HG03354 (cell line): Measurements from ENCODE around the gene EXOC3L4.
"Not testable (repeated sequence)": the region's sequence is repeated elsewhere in the genome, so short reads cannot be mapped to it uniquely, and the experiment has no call there.

Experiments
- ATAC-seq: cut with Tn5 transposase; IDR thresholded peaks from one replicate; pipeline ENCODE4 v1.9.1; 2021; ENCODE audit warnings: mild to moderate bottlenecking; ENCODE audit not compliant: unreplicated experiment, poor library complexity, severe bottlenecking

EXOC3L4 gene

DNA sequence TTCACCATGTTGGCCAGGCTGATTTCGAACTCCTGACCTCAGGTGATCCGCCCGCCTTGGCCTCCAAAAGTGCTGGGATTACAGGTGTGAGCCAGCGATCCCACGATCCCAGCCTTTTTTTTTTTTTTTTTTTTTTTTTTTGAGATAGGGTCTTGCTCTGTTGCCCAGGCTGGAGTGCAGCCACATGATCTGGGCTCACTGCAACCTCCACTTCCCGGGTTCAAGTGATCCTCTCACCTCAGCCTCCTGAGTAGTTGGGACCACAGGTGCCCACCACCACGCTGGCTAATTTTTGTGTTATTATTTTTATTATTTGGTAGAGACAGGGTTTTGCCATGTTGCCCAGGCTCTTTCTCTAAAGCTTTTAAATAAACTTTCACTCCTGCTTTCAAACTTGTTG lies 23.0 kb downstream of the EXOC3L4 start:
- ATAC-seq: not testable (repeated sequence)

DNA sequence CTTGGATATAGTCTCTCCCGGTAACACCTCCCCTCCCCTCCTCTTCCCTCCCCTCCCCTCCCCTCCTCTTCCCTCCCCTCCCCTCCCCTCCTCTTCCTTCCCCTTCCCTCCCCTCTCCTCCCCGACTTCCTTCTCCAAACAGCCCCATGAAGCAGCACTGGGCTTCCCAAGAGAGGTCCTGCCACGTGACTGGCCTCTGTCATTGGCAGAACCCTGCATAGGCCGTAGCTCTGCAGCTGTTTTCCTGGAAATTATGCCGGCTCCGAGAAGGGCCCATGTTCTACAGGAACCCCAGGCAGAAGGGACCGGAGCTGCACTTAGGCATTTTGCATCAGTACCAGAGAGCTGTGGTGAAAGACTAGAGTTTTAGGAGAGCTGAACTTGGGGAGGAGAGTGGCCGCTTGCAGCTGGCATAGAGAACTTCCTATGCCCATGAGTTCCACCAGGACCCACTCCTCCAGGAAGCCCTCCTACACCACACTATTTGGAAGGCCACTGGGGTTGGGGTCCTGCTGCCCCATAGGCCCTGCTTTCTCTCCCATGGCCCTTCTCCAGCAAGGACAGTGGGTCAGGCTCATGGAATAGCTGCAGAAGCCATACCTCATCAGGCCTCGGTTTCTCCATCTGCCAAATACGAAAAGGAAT lies 23.6 kb downstream of the EXOC3L4 start:
- no peak for ATAC-seq

DNA sequence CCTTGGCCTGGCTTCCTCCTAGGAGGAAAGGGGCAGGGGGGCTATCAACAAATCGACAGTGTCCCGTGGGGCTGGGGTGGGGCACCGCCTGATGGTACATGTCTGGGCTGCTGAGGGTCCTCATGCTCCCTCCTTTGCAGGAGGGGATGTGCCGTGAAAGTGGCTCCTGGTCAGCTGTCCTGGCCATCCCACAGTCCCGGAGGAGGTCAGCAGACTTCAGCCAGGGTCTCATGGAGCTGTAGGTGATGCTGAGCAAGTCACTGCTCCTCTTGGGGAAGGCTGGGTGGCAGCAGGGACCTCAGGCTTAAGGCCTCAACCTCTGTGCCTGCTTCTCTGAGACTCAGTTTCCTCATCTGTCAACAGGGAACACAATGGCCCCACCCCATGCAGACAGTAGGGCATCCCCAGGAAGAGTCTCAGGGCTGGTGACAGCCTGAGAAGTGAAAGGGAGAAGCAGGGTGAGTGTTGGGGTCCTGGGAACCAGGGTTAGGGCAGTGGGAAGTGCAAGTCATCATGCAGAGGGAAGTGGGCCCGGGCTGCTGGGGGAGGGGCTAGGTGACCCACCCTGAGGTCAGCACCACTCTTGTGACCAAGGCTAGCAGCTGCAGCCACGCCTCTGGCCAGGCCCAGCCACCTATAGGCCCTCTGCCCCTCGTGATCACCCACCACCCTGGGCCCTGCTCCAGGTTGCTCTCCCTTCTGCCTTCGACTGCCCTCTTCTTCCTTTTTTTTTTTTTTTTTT lies 24.3 kb downstream of the EXOC3L4 start:
- no peak for ATAC-seq

DNA sequence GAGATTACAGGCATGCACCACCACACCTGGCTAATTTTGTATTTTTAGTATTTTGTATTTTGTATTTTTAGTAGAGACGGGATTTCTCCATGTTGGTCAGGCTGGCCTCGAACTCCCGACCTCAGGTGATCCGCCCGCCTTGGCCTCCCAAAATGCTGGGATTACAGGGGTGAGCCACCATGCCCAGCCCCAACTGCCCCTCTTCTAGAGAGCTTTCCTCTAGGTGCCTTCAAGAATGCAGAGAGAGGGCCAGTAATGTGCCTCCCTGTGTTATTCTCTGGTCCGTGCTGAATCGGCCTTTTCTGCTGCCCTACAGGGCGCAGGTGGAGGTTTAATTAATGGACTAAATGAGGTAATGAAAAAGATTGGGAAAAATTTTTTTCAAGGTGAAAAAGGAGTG lies 25.0 kb downstream of the EXOC3L4 start:
- not testable (repeated sequence) for ATAC-seq

DNA sequence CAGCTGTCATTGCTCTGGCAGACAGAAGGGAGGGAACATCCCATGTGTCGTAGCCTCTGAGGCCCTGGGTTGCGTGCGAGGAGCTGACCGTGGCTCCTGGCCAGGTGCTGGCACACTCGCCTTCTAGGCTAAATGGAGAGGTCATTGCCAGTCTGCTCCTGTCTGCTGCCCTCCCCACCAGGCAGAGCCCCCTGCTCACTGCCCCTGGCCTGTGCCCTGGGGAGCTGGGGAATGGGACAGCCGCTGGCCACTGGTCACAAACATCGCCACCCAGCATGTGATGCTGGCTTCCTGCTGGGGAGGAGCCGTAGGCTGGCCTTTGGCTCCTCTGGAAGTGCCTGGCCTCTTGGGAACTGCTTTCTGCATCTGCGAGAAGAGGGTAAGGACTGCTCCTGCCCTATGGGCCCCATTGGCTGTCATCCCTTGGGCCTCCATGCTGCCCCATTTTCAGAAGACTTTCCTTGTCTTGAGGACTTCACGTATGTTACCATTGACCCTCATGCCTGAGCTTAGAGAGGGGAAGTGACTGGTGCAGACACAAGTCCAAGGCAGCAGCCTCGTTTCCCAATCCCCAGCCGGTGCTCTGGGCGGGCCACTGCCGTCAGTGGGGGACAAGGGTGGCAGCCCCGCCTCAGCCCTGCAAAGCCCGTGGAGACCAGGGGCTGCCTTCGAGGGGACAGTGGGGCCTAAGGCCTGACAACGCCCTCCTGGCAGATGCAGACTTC lies 26.8 kb downstream of the EXOC3L4 start:
- ATAC-seq: no peak

DNA sequence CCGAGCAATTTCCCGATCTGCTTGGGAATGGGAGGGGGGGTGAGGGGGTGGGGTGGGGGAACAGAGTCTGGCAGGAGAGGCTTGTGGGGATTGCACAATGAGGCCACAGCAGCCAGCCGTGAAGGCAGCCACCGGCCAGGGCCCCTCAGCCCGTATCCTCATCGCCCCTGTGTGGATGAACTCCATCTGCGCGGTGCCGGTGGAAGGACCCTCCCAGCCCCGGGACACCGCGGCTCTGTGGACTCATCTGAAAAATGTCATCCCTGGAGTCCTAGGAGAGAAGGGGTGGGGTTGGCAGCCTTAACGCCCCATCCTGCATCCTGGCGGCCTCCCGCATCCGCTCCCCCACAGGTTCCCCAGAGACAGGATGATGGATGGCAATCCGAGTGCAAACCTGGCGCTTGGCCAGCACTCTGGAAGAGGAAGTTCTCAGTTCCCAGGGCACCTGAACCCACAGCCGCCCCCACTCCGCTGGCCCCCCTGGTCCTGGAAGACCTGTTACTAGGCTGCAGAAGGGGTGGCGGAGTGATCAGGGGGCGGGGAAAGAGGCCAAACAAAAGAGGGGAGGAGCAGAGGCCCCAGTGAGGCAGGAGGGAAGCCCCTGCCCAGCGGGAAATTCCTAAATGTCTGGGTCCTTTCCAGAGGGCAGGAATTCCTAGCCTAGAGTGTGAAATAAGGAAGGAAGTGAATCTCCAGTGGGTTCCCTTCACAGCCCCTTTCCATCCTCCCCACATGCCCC lies 27.5 kb downstream of the EXOC3L4 start:
- no peak for ATAC-seq

DNA sequence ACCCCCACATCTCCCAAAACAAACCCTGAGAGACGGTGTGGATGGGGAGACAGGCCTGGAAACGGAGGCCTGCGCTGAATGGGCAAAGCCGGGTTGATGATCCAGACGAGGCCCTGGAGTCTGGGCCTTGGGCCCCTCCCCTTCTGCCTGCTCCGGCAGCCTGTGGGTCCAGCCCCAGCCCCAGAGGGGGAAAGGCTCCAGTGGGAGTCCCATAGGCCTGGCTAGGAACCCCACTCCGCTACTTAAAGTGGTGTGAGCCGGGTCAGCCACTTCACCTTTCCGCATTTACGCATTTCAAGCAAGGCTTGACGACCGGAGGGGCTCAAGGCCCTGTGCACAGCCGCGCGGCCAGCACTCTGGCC lies 28.0 kb downstream of the EXOC3L4 start:
- no peak for ATAC-seq

DNA sequence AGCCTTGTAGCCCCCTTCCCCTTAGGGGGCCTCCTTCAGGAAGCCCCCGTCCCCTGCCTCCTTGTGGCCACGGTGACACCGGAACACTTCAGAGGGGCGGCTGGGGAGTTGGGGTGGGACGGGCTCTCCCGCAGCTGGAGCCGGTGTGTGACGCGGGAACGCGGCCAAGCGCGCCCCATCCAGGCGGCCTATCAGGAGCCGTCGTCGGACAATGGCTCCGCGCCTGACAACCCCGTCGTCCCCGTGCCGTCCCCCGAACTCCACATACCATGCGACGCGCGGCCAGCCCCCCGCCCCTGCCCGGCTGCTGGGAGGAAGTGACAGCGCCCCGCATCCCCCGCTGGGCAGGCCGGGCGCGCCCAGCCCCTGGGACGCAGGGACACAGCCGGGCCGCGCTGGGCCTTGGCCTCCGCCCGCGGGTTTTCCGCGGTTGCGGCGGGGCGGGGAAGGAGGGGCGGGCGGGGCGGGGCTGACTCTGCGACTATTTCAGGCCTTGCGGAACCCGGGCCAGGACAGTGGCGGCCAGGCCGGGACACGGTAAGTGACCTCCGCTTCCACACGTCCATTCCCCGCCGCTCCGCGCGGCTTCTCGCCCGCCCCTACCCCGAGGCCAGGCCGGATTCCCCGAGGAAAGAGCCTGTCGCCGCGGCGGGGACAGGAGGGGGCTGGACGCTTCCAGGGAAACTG lies 28.6 kb downstream of the EXOC3L4 start, which contains the start of gene TNFAIP2:
TNFAIP2 (plus strand) TSS at position 515 of the 687 bp plus-strand sequence. CDS start 2,997 bp downstream, outside the sequence.
- ATAC-seq: no peak

DNA sequence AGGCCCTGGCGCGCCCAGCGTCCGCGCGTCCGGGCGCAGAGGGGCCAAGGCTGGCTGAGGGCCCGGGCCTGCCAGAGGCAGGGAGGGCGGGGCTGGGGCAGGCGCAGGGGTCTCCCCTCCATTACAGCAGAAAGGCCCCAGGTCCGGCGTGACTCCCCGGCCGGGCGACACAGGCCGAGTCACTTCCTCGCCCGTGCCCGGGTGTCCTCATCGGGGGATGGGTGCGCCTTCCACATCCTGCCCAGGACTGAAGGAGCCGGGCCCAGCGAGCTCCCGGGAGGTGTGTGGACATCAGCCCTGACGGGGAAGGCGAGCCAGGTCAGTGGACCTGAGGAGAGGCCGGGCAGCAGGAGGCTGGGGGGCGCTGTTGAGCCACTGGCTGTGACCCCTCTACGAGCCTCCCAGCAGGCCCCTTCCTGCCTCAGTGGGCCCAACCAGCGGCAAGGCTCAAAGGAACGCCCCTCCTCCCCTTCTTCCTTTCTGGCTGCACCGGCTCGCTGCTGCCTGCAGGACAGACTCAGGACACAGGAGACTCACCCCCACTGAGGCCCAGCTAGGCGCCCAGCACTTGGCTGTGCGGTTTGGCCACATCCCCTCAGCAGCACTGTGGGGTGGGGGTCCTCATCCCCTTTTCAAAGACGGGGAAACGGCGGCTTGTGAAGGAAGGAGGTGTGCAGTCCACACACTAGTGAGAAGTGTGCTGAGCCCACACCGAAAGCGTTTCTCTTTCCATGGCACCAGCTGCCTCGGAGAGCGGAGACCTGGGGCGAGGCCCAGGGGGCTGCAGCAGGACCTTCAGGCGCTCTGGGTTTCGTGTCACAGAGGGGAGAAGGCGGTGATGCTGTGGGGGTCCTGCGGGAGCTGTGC lies 29.3 kb downstream of the EXOC3L4 start:
- no peak for ATAC-seq

DNA sequence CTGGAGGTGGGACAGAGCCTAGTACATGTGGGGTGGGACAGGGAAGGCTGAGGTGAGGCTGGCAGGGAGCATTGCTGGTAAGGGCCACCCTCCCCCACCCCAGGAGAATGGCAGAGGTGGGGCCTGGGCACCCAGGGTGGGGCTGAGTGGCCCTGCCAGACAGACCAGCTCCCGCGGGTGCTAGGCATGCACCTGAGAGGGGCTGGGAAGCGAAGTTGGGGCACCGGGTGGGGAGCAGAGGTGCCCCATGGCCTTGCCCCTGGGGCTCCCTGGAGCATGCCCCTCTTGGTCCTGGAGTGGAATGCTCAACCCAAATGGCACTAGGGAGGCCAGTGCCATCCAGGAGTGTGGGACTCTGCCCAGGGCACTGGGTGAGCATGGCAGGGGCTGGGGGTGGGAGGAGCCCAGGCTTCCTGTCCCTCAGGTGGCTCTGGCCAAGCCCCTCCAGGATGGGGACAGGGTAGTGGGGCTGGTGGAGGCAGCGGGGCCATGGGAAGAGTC lies 30.0 kb downstream of the EXOC3L4 start:
- no peak for ATAC-seq

DNA sequence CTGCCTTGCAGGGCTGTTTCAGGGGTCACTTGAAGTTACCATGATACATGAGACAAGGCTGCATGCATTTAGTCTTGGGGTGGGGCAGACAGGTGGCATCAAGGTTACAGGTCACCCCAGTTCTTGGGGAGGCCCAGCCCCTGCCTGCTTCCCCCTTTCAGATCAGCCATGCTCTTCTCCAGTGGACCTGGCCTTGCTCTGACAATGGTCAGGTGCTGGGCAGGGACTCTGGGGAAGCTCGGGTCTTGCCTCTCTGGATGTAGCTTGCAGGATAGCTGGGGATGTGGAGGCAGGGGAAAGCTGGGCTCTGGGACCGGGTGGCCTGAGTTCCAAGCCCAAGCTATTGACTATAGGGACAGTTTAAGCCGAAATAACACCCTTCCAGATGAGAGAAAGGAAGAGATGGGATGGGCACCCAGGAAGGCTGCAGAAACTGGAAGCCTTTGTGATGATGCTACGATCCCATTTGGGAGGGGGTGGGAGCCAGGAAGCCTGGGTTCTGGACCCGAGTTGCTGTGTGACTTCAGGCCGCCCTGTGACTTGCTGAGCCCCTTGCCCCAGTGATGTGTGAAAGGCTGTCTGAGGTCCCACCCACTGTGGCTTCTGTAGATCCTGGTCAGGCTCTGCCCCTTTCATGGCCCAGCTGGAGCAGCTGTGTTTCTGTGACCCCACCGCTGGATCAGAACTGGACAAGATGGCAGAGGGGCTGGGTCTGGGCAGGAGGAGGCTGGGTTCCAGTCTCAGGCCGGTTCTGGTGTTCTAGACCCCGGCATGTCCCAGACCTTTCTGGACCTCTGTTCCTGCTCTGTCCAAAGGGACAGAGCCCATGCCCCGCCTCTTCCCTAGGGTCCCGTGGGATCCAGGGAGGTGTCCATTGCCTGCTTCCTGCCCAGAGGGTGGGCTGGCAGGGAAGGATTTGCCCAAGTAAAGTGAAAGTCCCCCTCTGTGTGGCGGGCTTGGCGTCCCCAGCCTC lies 30.9 kb downstream of the EXOC3L4 start:
- ATAC-seq: no peak

DNA sequence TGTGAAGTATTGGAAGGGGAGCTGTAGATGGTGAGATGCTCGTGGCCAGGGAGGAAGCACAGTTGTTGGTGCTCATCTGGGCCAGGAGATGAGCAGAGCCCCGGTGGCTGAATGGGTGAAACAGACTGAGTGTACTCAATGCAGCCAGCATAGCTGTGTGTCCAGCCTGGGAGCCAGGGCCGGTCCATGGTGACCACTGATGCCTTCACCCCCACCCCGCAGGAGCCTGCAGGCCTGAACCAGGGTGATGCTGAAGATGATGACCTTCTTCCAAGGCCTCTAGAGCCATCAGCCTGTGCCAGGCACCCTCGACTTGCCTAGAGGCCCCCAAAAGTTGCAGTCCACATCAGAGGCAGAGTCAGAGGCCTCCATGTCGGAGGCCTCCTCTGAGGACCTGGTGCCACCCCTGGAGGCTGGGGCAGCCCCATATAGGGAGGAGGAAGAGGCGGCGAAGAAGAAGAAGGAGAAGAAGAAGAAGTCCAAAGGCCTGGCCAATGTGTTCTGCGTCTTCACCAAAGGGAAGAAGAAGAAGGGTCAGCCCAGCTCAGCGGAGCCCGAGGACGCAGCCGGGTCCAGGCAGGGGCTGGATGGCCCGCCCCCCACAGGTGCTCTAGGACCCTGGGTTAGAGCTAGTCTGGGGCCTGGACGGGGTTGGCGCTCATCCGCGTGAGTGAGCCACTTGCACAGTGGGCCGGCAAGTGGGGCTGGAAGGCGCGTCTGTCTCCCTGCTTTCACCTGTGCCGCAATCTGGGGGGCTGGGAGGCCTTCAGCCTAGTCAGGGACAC lies 31.8 kb downstream of the EXOC3L4 start:
- no peak for ATAC-seq

DNA sequence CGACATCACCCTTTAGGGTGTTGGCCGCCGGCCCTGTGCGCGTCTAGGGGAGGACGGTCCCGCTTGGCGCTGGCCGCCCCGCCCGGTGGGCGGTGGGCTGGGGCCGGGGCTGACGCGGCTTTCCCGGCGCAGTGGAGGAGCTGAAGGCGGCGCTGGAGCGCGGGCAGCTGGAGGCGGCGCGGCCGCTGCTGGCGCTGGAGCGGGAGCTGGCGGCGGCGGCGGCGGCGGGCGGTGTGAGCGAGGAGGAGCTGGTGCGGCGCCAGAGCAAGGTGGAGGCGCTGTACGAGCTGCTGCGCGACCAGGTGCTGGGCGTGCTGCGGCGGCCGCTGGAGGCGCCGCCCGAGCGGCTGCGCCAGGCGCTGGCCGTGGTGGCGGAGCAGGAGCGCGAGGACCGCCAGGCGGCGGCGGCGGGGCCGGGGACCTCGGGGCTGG lies 32.4 kb downstream of the EXOC3L4 start:
- no peak for ATAC-seq

DNA sequence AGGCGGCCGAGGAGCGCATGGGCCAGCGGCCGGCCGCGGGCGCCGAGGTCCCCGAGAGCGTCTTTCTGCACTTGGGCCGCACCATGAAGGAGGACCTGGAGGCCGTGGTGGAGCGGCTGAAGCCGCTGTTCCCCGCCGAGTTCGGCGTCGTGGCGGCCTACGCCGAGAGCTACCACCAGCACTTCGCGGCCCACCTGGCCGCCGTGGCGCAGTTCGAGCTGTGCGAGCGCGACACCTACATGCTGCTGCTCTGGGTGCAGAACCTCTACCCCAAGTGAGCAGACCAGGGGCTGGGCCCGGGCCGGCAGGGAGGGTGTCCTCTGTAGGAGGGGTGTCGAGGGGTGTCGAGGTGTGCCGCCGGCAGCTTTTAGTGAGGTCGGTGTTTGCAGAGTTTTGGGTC lies 32.8 kb downstream of the EXOC3L4 start:
- no peak for ATAC-seq

DNA sequence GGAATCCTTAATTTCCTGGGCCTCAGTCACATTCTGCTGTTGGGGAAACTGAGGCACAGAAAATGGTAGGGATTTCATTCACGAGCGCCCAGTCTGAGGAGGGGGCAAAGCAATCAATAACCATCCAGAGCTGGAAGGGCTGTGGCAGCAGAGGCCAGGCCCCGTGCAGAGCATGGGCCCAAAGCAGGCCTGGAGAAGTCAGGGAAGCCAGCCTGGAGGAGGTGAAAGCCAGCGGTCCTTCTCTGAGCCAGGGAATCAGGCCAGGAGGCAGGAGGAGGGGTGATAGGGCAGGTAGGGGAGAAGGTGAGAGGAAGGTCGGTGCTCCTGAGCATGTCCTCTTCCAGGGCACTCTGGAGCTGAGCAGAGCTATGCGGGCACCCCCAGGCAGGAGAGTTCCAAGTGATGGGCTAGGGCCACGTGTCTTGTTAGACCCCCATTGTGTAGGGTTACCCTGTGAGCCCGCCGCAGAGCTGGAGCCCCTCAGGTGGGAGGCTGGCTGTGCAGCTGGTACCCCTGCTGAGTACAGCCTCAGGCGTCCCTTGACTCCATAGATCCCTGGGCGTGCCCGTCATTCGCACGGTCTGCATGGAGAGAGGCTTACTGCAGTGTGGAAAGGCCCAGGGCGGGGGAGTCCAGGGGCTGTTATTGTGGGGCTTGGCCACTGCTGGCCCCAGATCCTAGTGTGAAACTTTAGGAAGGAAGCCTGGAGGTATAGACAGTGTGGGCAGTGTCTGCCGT lies 33.5 kb downstream of the EXOC3L4 start:
- no peak for ATAC-seq
